ENCODE data around the gene SLC48A1.

Gene SLC48A1

GRCh38 chr12:47736216-47736615 is 36.8 kb upstream of the SLC48A1 start:
- DNase-seq (ENCODE audit: extremely low spot score) = no peak
- TF ChIP-seq FOXK2 (IDR thresholded peaks at IDR 0.05) (no peak), ARNT (IDR thresholded peaks at IDR 0.05) (no peak), LEF1 (IDR thresholded peaks at IDR 0.05; ENCODE audit: borderline replicate concordance) (no peak), ELF4 (IDR thresholded peaks at IDR 0.05) (no peak), L3MBTL2 (conservative IDR thresholded peaks at IDR 0.05) (no peak), TARDBP (IDR thresholded peaks at IDR 0.05) (no peak), SUZ12 (IDR thresholded peaks at IDR 0.05) (no peak), BHLHE40 (IDR thresholded peaks at IDR 0.05; ENCODE audit: borderline replicate concordance) (no peak), FOXM1 (IDR thresholded peaks at IDR 0.05; ENCODE audit: borderline replicate concordance) (no peak), ZNF384 (IDR thresholded peaks at IDR 0.05) (no peak)
- POLR2A ChIA-PET = no interaction called here
- CTCF ChIA-PET = interaction anchor here (0.7 to 1.6 kb wide), 7 partner anchors 9 to 102 kb away, joined by 3 to 7 read pairs (median 4); partner anchors contain the start of gene RAPGEF3

- POLR2A ChIA-PET = no interaction called here
- no peak for TF ChIP-seq PKNOX1 (IDR thresholded peaks at IDR 0.05)
- TF ChIP-seq L3MBTL2 (conservative IDR thresholded peaks at IDR 0.05) = no peak
- no peak for TF ChIP-seq BHLHE40 (IDR thresholded peaks at IDR 0.05; ENCODE audit: borderline replicate concordance)
- TF ChIP-seq NFRKB (IDR thresholded peaks at IDR 0.05) = no peak
- no peak for TF ChIP-seq FOXM1 (IDR thresholded peaks at IDR 0.05; ENCODE audit: borderline replicate concordance)
- no peak for TF ChIP-seq LEF1 (IDR thresholded peaks at IDR 0.05; ENCODE audit: borderline replicate concordance)
- no peak for TF ChIP-seq FOXA1 (IDR thresholded peaks at IDR 0.05)
- TF ChIP-seq TARDBP (IDR thresholded peaks at IDR 0.05) = no peak
- no peak for TF ChIP-seq ELF4 (IDR thresholded peaks at IDR 0.05)
- no peak for TF ChIP-seq CTBP1 (IDR thresholded peaks at IDR 0.05; ENCODE audit: borderline replicate concordance)
- CTCF ChIA-PET = interaction anchor here (0.5 to 1.6 kb wide), 8 partner anchors 10 to 101 kb away, joined by 3 to 7 read pairs (median 4); partner anchors contain the start of gene RAPGEF3
- no peak for DNase-seq (ENCODE audit: extremely low spot score)
These were observed 36.0 kb upstream of the SLC48A1 start for GRCh38 chr12:47736877-47737676.

GRCh38 chr12:47737936-47738594 is 35.0 kb upstream of the SLC48A1 start:
- ChIA-PET POLR2A (no interaction called here), CTCF (no interaction called here)
- no peak for DNase-seq (ENCODE audit: extremely low spot score)
- TF ChIP-seq FOXA1 (IDR thresholded peaks at IDR 0.05) = no peak
- no peak for TF ChIP-seq ELF4 (IDR thresholded peaks at IDR 0.05)
- TF ChIP-seq SP1 (IDR thresholded peaks at IDR 0.05) = no peak
- TF ChIP-seq CTBP1 (IDR thresholded peaks at IDR 0.05; ENCODE audit: borderline replicate concordance) = no peak
- TF ChIP-seq PKNOX1 (IDR thresholded peaks at IDR 0.05) = no peak
- TF ChIP-seq ARNT (IDR thresholded peaks at IDR 0.05) = no peak
- no peak for TF ChIP-seq HDGF (IDR thresholded peaks at IDR 0.05; ENCODE audit: borderline replicate concordance)
- no peak for TF ChIP-seq BHLHE40 (IDR thresholded peaks at IDR 0.05; ENCODE audit: borderline replicate concordance)
- TF ChIP-seq NFRKB (IDR thresholded peaks at IDR 0.05) = no peak
- TF ChIP-seq SUZ12 (IDR thresholded peaks at IDR 0.05) = no peak
- no peak for TF ChIP-seq L3MBTL2 (conservative IDR thresholded peaks at IDR 0.05)
- TF ChIP-seq LEF1 (IDR thresholded peaks at IDR 0.05; ENCODE audit: borderline replicate concordance) = no peak

- no peak for DNase-seq (ENCODE audit: extremely low spot score)
- ChIA-PET CTCF (interaction anchor here (1.1 to 6.3 kb wide), 2 partner anchors 29 to 98 kb away, joined by 3 to 85 read pairs; no protein-coding TSS in a partner anchor), POLR2A (no interaction called here)
- TF ChIP-seq TARDBP (IDR thresholded peaks at IDR 0.05) (no peak), FOXK2 (IDR thresholded peaks at IDR 0.05) (no peak), SUZ12 (IDR thresholded peaks at IDR 0.05) (no peak), ZNF384 (IDR thresholded peaks at IDR 0.05) (no peak), ELF4 (IDR thresholded peaks at IDR 0.05) (no peak), BHLHE40 (IDR thresholded peaks at IDR 0.05; ENCODE audit: borderline replicate concordance) (no peak), L3MBTL2 (conservative IDR thresholded peaks at IDR 0.05) (no peak), ARNT (IDR thresholded peaks at IDR 0.05) (no peak), CTBP1 (IDR thresholded peaks at IDR 0.05; ENCODE audit: borderline replicate concordance) (no peak), LEF1 (IDR thresholded peaks at IDR 0.05; ENCODE audit: borderline replicate concordance) (no peak), FOXM1 (IDR thresholded peaks at IDR 0.05; ENCODE audit: borderline replicate concordance) (no peak), SP1 (IDR thresholded peaks at IDR 0.05) (no peak), PKNOX1 (IDR thresholded peaks at IDR 0.05) (no peak), HDGF (IDR thresholded peaks at IDR 0.05; ENCODE audit: borderline replicate concordance) (no peak), NFRKB (IDR thresholded peaks at IDR 0.05) (no peak), FOXA1 (IDR thresholded peaks at IDR 0.05) (no peak)
These were observed 33.7 kb upstream of the SLC48A1 start for GRCh38 chr12:47739297-47739696.

- CTCF ChIA-PET = interaction anchor here (0.6 to 6.3 kb wide), 3 partner anchors 16 to 98 kb away, joined by 3 to 85 read pairs (median 3); no protein-coding TSS in a partner anchor
- no peak for TF ChIP-seq ZNF384 (IDR thresholded peaks at IDR 0.05)
- no peak for TF ChIP-seq NFRKB (IDR thresholded peaks at IDR 0.05)
- no peak for TF ChIP-seq PKNOX1 (IDR thresholded peaks at IDR 0.05)
- TF ChIP-seq SP1 (IDR thresholded peaks at IDR 0.05) = no peak
- TF ChIP-seq L3MBTL2 (conservative IDR thresholded peaks at IDR 0.05) = no peak
- TF ChIP-seq FOXA1 (IDR thresholded peaks at IDR 0.05) = no peak
- TF ChIP-seq CTBP1 (IDR thresholded peaks at IDR 0.05; ENCODE audit: borderline replicate concordance) = no peak
- TF ChIP-seq HDGF (IDR thresholded peaks at IDR 0.05; ENCODE audit: borderline replicate concordance) = no peak
- DNase-seq (ENCODE audit: extremely low spot score) = no peak
- POLR2A ChIA-PET = no interaction called here
These were observed 33.1 kb upstream of the SLC48A1 start for GRCh38 chr12:47739979-47740378.

Measured in HEK293T (cell line).